CD14-positive monocyte (primary cell): ENCODE results near the gene ADCY7. TPM values are rescaled to one million over a fixed set of nuclear protein-coding genes. Genes with fewer than 3 reads are reported as not detected.

Experiments
- DNase-seq, 3 donors: peaks; one replicate each; pipeline ENCODE4 v3.0.0-alpha.2; 2011 to 2022
- H2AFZ ChIP-seq: 2 replicates; pipeline ENCODE4 v1.6.0; 2012; ENCODE audit warnings: mild to moderate bottlenecking, low read depth, low read length, inconsistent platforms; ENCODE audit not compliant: insufficient read depth, poor library complexity, severe bottlenecking
- H3K27ac ChIP-seq, 2 donors: 1 replicate in 1 of 2; 2 replicates in 1 of 2; pipeline ENCODE4 v1.5.1; 2012 to 2013; ENCODE audit warnings: low read length in 2 of 2, control low read depth in 1 of 2, inconsistent platforms in 1 of 2, low read depth in 1 of 2, mild to moderate bottlenecking in 1 of 2
- H3K27me3 ChIP-seq, 2 donors: one replicate each; pipeline versions ENCODE4 v1.6.0 to v1.6.1; 2011 to 2013; ENCODE audit warnings: low read length in 2 of 2; ENCODE audit not compliant: control insufficient read depth in 2 of 2, insufficient read depth in 2 of 2
- H3K36me3 ChIP-seq, 2 donors: replicated peaks in 1 of 2; 1 replicate in 1 of 2; 2 replicates in 1 of 2; pipeline versions ENCODE4 v1.5.1 to v1.6.1; 2012 to 2013; ENCODE audit warnings: low read length in 2 of 2, control low read depth in 1 of 2, inconsistent platforms in 1 of 2, mild to moderate bottlenecking in 1 of 2; ENCODE audit not compliant: insufficient read depth in 2 of 2, control insufficient read depth in 1 of 2
- H3K4me1 ChIP-seq, 2 donors: 1 replicate in 1 of 2; 2 replicates in 1 of 2; pipeline versions ENCODE4 v1.5.1 to v1.6.1; 2012 to 2013; ENCODE audit warnings: low read length in 2 of 2, control low read depth in 1 of 2, inconsistent platforms in 1 of 2, mild to moderate bottlenecking in 1 of 2, moderate library complexity in 1 of 2; ENCODE audit not compliant: insufficient read depth in 2 of 2, control insufficient read depth in 1 of 2
- H3K4me2 ChIP-seq: replicated peaks from 2 replicates; pipeline ENCODE3; 2012; ENCODE audit warnings: low read length, moderate library complexity, mild to moderate bottlenecking; ENCODE audit not compliant: poor library complexity, severe bottlenecking; ENCODE audit errors: extremely low read depth
- H3K4me3 ChIP-seq, 3 experiments: fragments of 200-600 bp in 1 of 3; sonication (generic) in 1 of 3; replicated peaks in 1 of 3; 1 replicate in 2 of 3; 2 replicates in 1 of 3; pipeline ENCODE4 v1.5.1; 2011 to 2013; ENCODE audit warnings: low read length in 3 of 3, mild to moderate bottlenecking in 3 of 3, control low read depth in 2 of 3, low read depth in 2 of 3, inconsistent platforms in 1 of 3, moderate library complexity in 1 of 3
- H3K79me2 ChIP-seq: 2 replicates; pipeline ENCODE4 v1.6.0; 2012; ENCODE audit warnings: mild to moderate bottlenecking, control low read depth, inconsistent platforms, low read length, moderate library complexity; ENCODE audit not compliant: insufficient read depth
- H3K9ac ChIP-seq: 2 replicates; pipeline ENCODE4 v1.6.0; 2017; ENCODE audit warnings: low read length, mild to moderate bottlenecking; ENCODE audit not compliant: insufficient read depth, poor library complexity, severe bottlenecking
- H3K9me3 ChIP-seq, 2 donors: replicated peaks in 1 of 2; 1 replicate in 1 of 2; 2 replicates in 1 of 2; pipeline versions ENCODE4 v1.5.1 to v1.6.1; 2012 to 2013; ENCODE audit warnings: low read length in 2 of 2, control low read depth in 1 of 2; ENCODE audit not compliant: control insufficient read depth in 1 of 2, insufficient read depth in 1 of 2
- H4K20me1 ChIP-seq: 2 replicates; pipeline ENCODE4 v1.6.0; 2012; ENCODE audit warnings: mild to moderate bottlenecking, low read length, control low read depth, moderate library complexity; ENCODE audit not compliant: insufficient read depth
- H3K27ac Mint-ChIP-seq, 7 donors: one replicate each; pipeline ENCODE4 v1.8.0; 2020; ENCODE audit warnings: mild to moderate bottlenecking in 7 of 7, mixed read lengths in 7 of 7, moderate library complexity in 6 of 7, inconsistent platforms in 2 of 7
- H3K27me3 Mint-ChIP-seq, 3 donors: one replicate each; pipeline ENCODE4 v1.8.0; 2021 to 2022; ENCODE audit warnings: low read depth in 3 of 3, mild to moderate bottlenecking in 3 of 3, mixed read lengths in 3 of 3, moderate library complexity in 3 of 3, inconsistent platforms in 1 of 3
- H3K36me3 Mint-ChIP-seq, 2 donors: one replicate each; pipeline ENCODE4 v1.8.0; 2020; ENCODE audit warnings: mixed read lengths in 2 of 2, inconsistent platforms in 1 of 2, mild to moderate bottlenecking in 1 of 2
- H3K4me1 Mint-ChIP-seq: one replicate; pipeline ENCODE4 v1.8.0; 2020; ENCODE audit warnings: mild to moderate bottlenecking, mixed read lengths
- H3K4me3 Mint-ChIP-seq, 2 donors: one replicate each; pipeline ENCODE4 v1.8.0; 2020; ENCODE audit warnings: mild to moderate bottlenecking in 2 of 2, mixed read lengths in 2 of 2, moderate library complexity in 1 of 2
- H3K9me3 Mint-ChIP-seq, 7 donors: one replicate each; pipeline ENCODE4 v1.8.0; 2020 to 2022; ENCODE audit warnings: mixed read lengths in 7 of 7, mild to moderate bottlenecking in 6 of 7, moderate library complexity in 6 of 7, inconsistent platforms in 2 of 7
- CTCF ChIP-seq: fragments of 200-600 bp; IDR thresholded peaks from one replicate; pipeline ENCODE4 v1.8.0; 2022; ENCODE audit warnings: antibody characterized with exemption, mild to moderate bottlenecking
- WGBS: methylation state at CpG from one replicate; pipeline ENCODE4 v1.1.5; 2013; ENCODE audit warnings: missing lambda C conversion rate; ENCODE audit not compliant: insufficient coverage; 5-methylcytosine and 5-hydroxymethylcytosine counted together
- intact Hi-C, 2 donors: fragments of 100-400 bp; cut with micrococcal nuclease; formaldehyde crosslinking; loops; one replicate each; pipeline versions ENCODE4 v1.15.0 to v1.15.1; 2023
- polyA plus RNA-seq, 3 donors: library from polyadenylated mRNA; depleted of rRNA in 1 of 3; unstranded in 2 of 3; stranded (reverse) in 1 of 3; fragments of 300-500 nt in 2 of 3; fragments of >200 nt in 1 of 3; fragmentation: Illumina TruSeq in 2 of 3; gene quantifications; 1 replicate in 2 of 3; 2 replicates in 1 of 3; pipeline ENCODE4 v1.2.3, GENCODE V29; 2012 to 2021

ADCY7 gene
- polyA plus RNA-seq, 3 donors, result 53.1 to 230 (median 91.5) TPM

- H3K9me3 Mint-ChIP-seq, result peaks cover 5 to 8% (median 6%) of the 10 kb centered on the region in 7 donors
- DNase-seq, result no peak
- Histone ChIP-seq H3K9me3 (no peaks in the 10 kb centered on the region), H3K36me3 (no peaks in the 10 kb centered on the region), H3K79me2 (peaks cover 73% of the 10 kb centered on the region), H3K27ac (no peak overlapping the region), H3K27me3 (no peaks in the 10 kb centered on the region), H3K4me3 (no peak overlapping the region), H4K20me1 (peaks cover 6% of the 10 kb centered on the region), H2AFZ (no peak overlapping the region), H3K4me2 (no peak overlapping the region), H3K9ac (no peak overlapping the region), H3K4me1 (peaks cover 64 to 73% of the 10 kb centered on the region in 2 donors)
- H3K27me3 Mint-ChIP-seq, result peaks cover 0 to 11% (median 5%) of the 10 kb centered on the region in 3 donors
- H3K36me3 Mint-ChIP-seq, result peaks cover 14 to 19% of the 10 kb centered on the region in 2 donors
- intact Hi-C loops, result loop anchor here in 1 of 2 donors (2.0 to 10.0 kb wide), 2 partner anchors 19 to 229 kb away; no protein-coding TSS in a partner anchor
- no peak overlapping the region for H3K27ac Mint-ChIP-seq
- 40% methylated on average over 1 of the region's 8 CpGs for WGBS
- no peak for TF ChIP-seq CTCF
- no peak overlapping the region for H3K4me3 Mint-ChIP-seq
- peaks cover 83% of the 10 kb centered on the region for H3K4me1 Mint-ChIP-seq
Measured at GRCh38 chr16:50263940-50264929, 2.1 kb upstream of the ADCY7 start.

- Mint-ChIP-seq H3K4me1 (peaks cover 83% of the 10 kb centered on the region), H3K4me3 (no peak overlapping the region), H3K9me3 (peaks cover 3 to 6% (median 4%) of the 10 kb centered on the region in 7 donors), H3K36me3 (peaks cover 14 to 15% of the 10 kb centered on the region in 2 donors), H3K27ac (peak overlapping the region in 6 of 7 donors; percentile 5 to 85 (median 78)), H3K27me3 (peaks cover 0 to 11% (median 1%) of the 10 kb centered on the region in 3 donors)
- H2AFZ ChIP-seq, result no peak overlapping the region
- peak overlapping the region; percentile 22 for H3K4me2 ChIP-seq
- H3K4me1 ChIP-seq, result peaks cover 65 to 76% of the 10 kb centered on the region in 2 donors
- no peak overlapping the region for H3K4me3 ChIP-seq
- H3K27ac ChIP-seq, result peak overlapping the region in 1 of 2 donors; percentile 97
- WGBS, result 83% methylated on average over 1 of the region's 2 CpGs
- H4K20me1 ChIP-seq, result no peaks in the 10 kb centered on the region
- TF ChIP-seq CTCF, result peak; percentile 29
- no peaks in the 10 kb centered on the region for H3K36me3 ChIP-seq
- no peaks in the 10 kb centered on the region for H3K9me3 ChIP-seq
- H3K27me3 ChIP-seq, result no peaks in the 10 kb centered on the region
- H3K79me2 ChIP-seq, result peaks cover 78% of the 10 kb centered on the region
- peak in 2 of 3 donors; percentile 37 to 39 for DNase-seq
- H3K9ac ChIP-seq, result no peak overlapping the region
- intact Hi-C loops, result loop anchor here in 1 of 2 donors (2.0 to 10.0 kb wide), 2 partner anchors 18 to 230 kb away; no protein-coding TSS in a partner anchor
Measured at GRCh38 chr16:50265260-50265659, 1.1 kb upstream of the ADCY7 start.
